Left kidney (tissue), 2 donors: Measurements from ENCODE around the gene KSR1. TPM values are rescaled to one million over a fixed set of nuclear protein-coding genes. Genes with fewer than 3 reads are reported as not detected.

ENCODE experiments used
- DNase-seq: peaks from one replicate; pipeline ENCODE4 v3.0.0-alpha.2; 2013
- polyA plus RNA-seq: library from polyadenylated mRNA; unstranded; fragments of 120-200 nt; gene quantifications from one replicate; pipeline ENCODE4 v1.2.1, GENCODE V29; 2013; ENCODE audit not compliant: insufficient read length

The KSR1 gene
- polyA plus RNA-seq, 1 donor: 73.5 TPM

- no peak for DNase-seq
These were observed 17.7 kb downstream of the KSR1 start for GRCh38 chr17:27473748-27474609.

GRCh38 chr17:27475070-27475673 lies 18.9 kb downstream of the KSR1 start:
- DNase-seq: no peak

- DNase-seq: no peak
These were observed 20.0 kb downstream of the KSR1 start for GRCh38 chr17:27475981-27476895.

DNA sequence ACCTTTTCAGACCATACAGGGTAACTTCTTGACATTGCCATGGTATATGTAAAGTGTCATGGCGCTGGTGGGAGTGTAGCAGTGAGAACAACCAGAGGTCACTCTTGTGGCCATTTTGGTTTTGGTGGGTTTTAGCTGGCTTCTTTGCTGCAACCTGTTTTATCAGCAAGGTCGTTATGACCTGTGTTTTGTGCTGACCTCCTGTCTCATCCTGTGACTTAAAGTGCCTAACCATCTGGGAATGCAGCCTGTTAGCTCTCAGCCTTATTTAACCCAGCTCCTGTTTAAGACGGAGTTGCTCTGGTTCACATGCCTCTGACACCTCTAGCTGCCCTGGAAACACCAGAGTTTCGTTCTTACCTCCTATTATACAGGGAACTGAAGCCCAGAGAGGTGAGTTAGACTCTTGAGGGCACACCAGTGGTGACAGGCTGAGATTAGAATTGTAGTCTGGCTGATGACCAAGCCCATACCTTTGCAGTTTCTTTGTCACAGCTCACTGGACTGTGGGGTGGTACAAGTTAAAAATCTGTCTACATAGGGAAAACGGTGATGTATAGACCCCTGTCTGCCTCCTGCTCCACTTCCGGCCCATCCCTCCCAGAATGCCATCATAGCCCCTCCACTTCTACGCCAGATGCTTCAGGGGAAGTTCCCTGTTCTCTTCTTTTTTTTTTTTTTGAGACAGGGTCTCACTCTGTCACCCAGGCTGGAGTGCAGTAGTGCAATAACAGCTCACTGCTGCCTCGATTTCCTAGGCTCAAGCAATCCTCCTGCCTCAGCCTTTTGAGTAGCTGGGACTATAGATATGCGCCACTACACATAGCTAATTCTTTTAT lies 21.0 kb downstream of the KSR1 start:
- DNase-seq: no peak

DNA sequence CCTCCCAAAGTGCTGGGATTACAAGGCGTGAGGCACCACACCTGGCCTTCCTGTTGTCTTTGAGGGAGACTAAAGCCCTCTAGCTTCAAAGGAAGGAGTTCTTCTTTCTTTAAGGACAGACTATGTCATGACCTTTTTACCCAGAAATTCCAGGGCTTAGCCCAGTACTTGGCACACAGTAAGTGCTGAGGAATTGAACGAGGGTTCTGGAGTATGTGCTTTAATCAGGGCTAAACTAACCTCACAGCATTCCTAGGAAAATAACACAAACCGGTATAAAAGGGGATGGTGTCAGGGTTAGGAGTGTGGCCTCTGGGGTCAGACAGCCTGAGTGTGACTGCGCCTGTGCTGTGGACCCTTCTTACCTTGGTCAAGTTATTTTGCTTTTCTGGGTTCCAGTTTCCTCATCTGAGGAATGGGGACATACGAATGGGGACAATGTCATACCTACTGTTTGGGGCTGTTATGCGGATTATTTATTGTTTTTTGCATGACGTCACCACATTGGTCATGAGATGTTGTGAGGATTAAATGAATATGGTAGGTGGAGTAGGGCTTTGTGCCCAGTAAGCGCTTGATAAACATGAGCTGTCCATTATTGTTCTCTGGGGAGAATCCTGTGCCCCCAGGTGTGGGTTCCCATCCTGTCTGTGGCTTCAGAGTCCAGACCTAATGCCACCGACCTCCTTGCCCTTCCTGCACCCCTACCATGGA lies 21.9 kb downstream of the KSR1 start:
- no peak for DNase-seq

GRCh38 chr17:27478901-27479538 lies 22.8 kb downstream of the KSR1 start:
- DNase-seq: no peak

DNA sequence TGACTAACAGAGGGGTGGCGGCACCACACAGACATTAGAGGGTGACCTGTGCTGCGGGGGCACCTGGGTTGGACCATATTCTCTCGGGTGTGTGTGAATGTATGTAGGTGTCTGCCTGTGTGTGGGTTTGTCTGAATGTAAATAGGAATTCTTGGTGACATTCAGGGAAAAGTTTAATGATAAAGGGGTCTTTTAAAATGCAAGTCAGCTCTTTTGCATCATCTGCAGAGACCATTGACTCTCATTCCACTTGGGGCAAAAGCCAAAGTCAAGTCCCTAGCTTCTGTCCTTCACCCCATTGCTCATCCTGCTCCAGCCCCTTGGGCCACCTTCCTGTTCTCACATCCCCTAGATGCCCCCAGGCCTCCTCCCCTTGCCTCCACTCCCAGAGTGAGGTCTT lies 23.6 kb downstream of the KSR1 start:
- DNase-seq: no peak

DNA sequence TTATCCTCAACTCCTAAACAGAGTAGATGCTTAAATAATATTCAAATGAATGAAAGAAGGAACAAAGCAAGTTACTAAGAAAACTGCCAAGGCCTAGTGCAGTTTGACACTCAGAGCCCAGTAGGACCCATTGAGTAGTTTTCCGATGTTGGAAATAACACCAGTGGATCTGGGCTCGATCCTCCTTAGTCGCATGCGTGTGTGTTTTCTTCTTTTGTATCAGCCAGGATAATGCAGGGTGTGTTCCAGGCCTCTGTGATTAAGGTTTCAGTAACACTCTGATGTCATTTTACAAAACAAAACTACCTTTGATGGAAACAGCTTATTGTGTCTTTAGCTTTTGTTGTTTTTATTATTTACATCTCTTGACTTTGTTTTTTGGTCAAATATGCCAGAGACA lies 24.5 kb downstream of the KSR1 start:
- DNase-seq: no peak

DNA sequence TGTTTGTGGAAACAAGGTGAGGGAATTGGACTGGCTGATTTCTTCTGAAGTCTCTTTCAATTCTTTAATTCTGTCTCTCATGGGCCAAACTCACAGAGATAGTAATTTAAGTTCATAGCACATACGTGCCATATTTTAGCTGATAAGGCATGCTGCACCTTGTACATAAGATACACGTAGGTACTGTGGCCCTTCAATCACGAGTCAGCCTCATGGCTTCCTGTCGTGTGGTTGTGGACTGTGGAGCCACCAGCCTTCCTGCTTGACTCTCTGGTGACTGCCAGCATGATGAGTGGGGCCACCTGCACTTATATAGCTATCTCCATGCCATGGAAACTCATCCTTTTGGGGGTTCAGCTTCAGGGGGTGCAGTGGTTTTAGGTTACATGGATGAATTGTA lies 25.1 kb downstream of the KSR1 start:
- DNase-seq: no peak

- no peak for DNase-seq
These were observed 28.9 kb downstream of the KSR1 start for GRCh38 chr17:27485125-27485524.

- DNase-seq: no peak
These were observed 29.7 kb downstream of the KSR1 start for GRCh38 chr17:27485716-27486495.

- no peak for DNase-seq
These were observed 30.5 kb downstream of the KSR1 start for GRCh38 chr17:27486741-27487140.

- DNase-seq: no peak
These were observed 32.0 kb downstream of the KSR1 start for GRCh38 chr17:27488231-27488630.

- no peak for DNase-seq
These were observed 32.9 kb downstream of the KSR1 start for GRCh38 chr17:27489045-27489715.

DNA sequence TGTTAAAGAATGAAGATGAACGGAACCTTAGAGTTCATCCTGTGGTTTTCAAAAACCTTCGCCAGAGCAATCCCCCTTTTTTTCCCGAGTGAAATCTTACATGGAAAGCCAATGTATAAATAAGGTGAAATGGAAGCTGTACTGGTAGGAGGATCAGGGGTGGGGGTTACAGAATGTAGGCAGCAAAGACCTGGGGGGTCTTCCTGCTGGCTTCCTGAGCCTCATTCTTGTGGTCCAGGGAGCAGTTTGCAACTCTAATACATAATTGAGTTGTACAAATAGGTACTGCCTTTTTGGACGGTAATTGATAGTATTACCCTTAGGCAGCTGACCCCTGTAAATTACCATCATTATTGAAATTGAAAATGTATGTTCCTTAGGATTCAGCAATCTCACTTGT lies 34.1 kb downstream of the KSR1 start:
- no peak for DNase-seq

DNA sequence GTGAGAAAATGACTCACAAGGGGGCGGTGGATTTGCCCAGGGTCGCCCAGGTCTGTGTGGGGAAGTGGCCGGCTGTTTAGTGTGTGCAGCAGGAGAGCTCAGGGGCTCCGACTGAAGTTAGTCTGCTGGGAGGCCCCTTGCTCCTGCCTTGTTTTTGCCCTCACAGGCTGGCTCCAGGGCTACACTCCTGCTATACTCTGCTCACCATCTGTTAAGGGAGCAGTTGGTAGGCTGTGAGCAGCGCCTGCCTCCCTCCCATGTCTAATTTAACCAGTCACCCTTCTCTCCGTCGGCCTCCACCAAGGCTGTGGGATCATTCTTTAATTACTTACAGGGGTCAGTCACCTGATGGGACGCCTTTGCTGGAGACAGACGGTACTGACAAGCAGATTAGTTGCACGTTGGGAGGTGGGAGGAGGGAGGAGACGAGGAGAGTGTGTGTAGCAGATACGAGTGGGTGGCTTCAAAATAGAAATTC lies 35.5 kb downstream of the KSR1 start:
- DNase-seq: peak; percentile 46

DNA sequence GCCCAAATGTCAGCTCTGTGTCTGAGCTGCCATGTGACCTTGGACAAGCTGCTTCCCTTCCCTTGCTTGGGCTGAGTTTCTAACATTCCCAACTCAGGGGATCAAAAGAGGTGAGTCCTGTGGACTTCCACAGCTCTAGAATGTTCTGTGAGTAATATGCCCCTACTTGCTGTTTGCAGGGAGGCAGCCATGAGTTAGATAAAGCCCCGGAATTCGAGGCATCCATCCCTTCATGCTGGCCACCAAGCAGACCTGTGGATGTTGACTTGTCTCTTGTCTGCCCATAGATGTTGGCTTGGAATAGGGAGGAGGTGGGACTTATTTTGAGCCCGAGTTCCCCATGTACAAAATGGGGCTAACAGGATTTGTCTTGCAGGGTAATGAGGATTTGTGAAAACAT lies 36.2 kb downstream of the KSR1 start:
- DNase-seq: no peak

GRCh38 chr17:27493088-27493487 lies 36.8 kb downstream of the KSR1 start:
- DNase-seq: no peak
